NT2/D1 (cell line): ENCODE results near the gene GNB1.

Experiments
- SUZ12 ChIP-seq: IDR thresholded peaks from 2 replicates; pipeline ENCODE4 v1.6.1; 2011; ENCODE audit not compliant: insufficient read length, insufficient read depth; ENCODE audit errors: extremely low read depth
- YY1 ChIP-seq: IDR thresholded peaks from 2 replicates; pipeline ENCODE4 v1.6.1; 2011; ENCODE audit not compliant: insufficient read length, insufficient read depth

DNA sequence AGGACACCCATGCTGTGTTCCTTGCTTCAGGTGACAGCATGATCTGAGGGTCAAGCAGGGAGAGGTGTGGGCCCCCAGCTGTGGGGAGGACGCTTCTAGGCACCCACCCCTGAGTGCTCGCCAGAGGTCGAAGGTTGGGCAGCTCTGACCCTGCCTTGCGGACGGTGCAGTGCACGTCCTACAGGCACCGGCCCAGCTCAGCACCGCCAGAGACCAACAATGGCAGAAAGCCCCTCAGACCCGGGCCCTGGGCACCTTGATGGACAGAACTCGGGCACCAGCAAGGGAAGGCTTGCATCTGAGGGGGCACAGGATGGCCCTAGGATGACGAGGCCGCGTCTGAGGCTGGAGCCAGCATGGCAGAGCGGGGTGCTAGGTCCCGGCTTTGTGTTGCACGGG is 137.3 kb downstream of the GNB1 start:
- no peak for TF ChIP-seq YY1
- TF ChIP-seq SUZ12, result no peak
